ENCODE results near the gene GLIS1.

GRCh38 chr1:53530550-53530949, 208.4 kb downstream of the GLIS1 start:
- TF ChIP-seq, protein P1, sequence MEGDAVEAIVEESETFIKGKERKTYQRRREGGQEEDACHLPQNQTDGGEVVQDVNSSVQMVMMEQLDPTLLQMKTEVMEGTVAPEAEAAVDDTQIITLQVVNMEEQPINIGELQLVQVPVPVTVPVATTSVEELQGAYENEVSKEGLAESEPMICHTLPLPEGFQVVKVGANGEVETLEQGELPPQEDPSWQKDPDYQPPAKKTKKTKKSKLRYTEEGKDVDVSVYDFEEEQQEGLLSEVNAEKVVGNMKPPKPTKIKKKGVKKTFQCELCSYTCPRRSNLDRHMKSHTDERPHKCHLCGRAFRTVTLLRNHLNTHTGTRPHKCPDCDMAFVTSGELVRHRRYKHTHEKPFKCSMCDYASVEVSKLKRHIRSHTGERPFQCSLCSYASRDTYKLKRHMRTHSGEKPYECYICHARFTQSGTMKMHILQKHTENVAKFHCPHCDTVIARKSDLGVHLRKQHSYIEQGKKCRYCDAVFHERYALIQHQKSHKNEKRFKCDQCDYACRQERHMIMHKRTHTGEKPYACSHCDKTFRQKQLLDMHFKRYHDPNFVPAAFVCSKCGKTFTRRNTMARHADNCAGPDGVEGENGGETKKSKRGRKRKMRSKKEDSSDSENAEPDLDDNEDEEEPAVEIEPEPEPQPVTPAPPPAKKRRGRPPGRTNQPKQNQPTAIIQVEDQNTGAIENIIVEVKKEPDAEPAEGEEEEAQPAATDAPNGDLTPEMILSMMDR (IDR thresholded peaks at IDR 0.05; ENCODE audit: low read depth, low read length) = no peak
- TF ChIP-seq POLR2A (IDR thresholded peaks at IDR 0.05; ENCODE audit: extremely low read depth, insufficient read length) = no peak

Measured in NB4 (cell line).